ENCODE measurements around the gene MIB1. TPM values are rescaled to one million over a fixed set of nuclear protein-coding genes. Genes with fewer than 3 reads are reported as not detected.

MIB1 gene
- total RNA-seq, 1 donor from 2014 or later = 90.9 TPM

- no peak for DNase-seq (ENCODE audit: low read depth, low spot score)
- TF ChIP-seq CTCF (conservative IDR thresholded peaks at IDR 0.05) = no peak
- Mint-ChIP-seq H3K27ac (ENCODE audit: unreplicated experiment) (no peak overlapping the region), H3K4me1 (no peaks in the 10 kb centered on the region), H3K4me3 (no peak overlapping the region), H3K27me3 (ENCODE audit: low read depth) (no peaks in the 10 kb centered on the region), H3K36me3 (ENCODE audit: low read depth) (peaks cover 44% of the 10 kb centered on the region), H3K9me3 (peaks cover 4% of the 10 kb centered on the region)
Observed at GRCh38 chr18:21805771-21806366, 65.3 kb downstream of the MIB1 start.

DNA sequence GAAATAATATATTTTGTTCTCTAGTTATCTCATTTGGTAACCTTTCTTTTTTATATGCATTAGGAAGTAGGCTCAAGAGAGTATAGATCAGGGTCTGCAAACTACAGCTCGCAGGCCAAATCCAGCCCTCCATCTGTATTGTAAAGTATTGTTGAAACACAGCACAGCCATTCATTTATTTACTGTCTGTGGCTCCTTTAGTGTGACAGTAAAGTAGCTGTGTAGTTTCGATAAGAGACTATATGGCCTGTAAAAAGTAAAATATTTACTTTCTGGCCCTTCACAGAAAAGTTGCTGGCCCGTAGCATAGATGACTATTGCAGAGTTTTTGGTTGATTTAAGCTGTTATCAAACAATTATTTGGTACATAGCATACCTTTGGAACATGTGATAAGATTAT, 67.6 kb downstream of the MIB1 start:
- peaks cover 37% of the 10 kb centered on the region for H3K36me3 Mint-ChIP-seq (ENCODE audit: low read depth)

GRCh38 chr18:21809725-21810124, 69.1 kb downstream of the MIB1 start:
- no peak overlapping the region for H3K4me3 Mint-ChIP-seq
- H3K27me3 Mint-ChIP-seq (ENCODE audit: low read depth) = no peaks in the 10 kb centered on the region
- no peak for DNase-seq (ENCODE audit: low read depth, low spot score)
- no peaks in the 10 kb centered on the region for H3K4me1 Mint-ChIP-seq
- peaks cover 40% of the 10 kb centered on the region for H3K36me3 Mint-ChIP-seq (ENCODE audit: low read depth)
- peaks cover 4% of the 10 kb centered on the region for H3K9me3 Mint-ChIP-seq
- TF ChIP-seq CTCF (conservative IDR thresholded peaks at IDR 0.05) = no peak
- H3K27ac Mint-ChIP-seq (ENCODE audit: unreplicated experiment) = no peak overlapping the region

More for the DNA sequence above, 67.6 kb downstream of the MIB1 start:
- no peak for TF ChIP-seq CTCF (conservative IDR thresholded peaks at IDR 0.05)
- Mint-ChIP-seq H3K27ac (ENCODE audit: unreplicated experiment) (no peak overlapping the region), H3K27me3 (ENCODE audit: low read depth) (no peaks in the 10 kb centered on the region), H3K9me3 (peaks cover 4% of the 10 kb centered on the region), H3K4me3 (no peak overlapping the region), H3K4me1 (no peaks in the 10 kb centered on the region)
- DNase-seq (ENCODE audit: low read depth, low spot score) = no peak

- no peaks in the 10 kb centered on the region for H3K9me3 Mint-ChIP-seq
- peaks cover 24% of the 10 kb centered on the region for H3K36me3 Mint-ChIP-seq (ENCODE audit: low read depth)
- DNase-seq (ENCODE audit: low read depth, low spot score) = no peak
- no peak overlapping the region for H3K4me3 Mint-ChIP-seq
- H3K27me3 Mint-ChIP-seq (ENCODE audit: low read depth) = no peaks in the 10 kb centered on the region
- no peak overlapping the region for H3K27ac Mint-ChIP-seq (ENCODE audit: unreplicated experiment)
- TF ChIP-seq CTCF (conservative IDR thresholded peaks at IDR 0.05) = no peak
- H3K4me1 Mint-ChIP-seq = no peaks in the 10 kb centered on the region
Observed at GRCh38 chr18:21815101-21815500, 74.5 kb downstream of the MIB1 start.

- Mint-ChIP-seq H3K4me3 (no peak overlapping the region), H3K27me3 (ENCODE audit: low read depth) (no peaks in the 10 kb centered on the region), H3K4me1 (no peaks in the 10 kb centered on the region), H3K36me3 (ENCODE audit: low read depth) (peaks cover 9% of the 10 kb centered on the region), H3K27ac (ENCODE audit: unreplicated experiment) (no peak overlapping the region), H3K9me3 (no peaks in the 10 kb centered on the region)
- DNase-seq (ENCODE audit: low read depth, low spot score) = no peak
- peak; percentile 75 for TF ChIP-seq CTCF (conservative IDR thresholded peaks at IDR 0.05)
Observed at GRCh38 chr18:21820033-21820810, 79.6 kb downstream of the MIB1 start.

All from neural crest cell (in vitro differentiated cells).